GM21723 (cell line): ENCODE data around the gene SCYGR3.

Source experiments
- ATAC-seq: cut with Tn5 transposase; IDR thresholded peaks from one replicate; pipeline ENCODE4 v1.9.1; 2021; ENCODE audit warnings: mild to moderate bottlenecking, moderate library complexity; ENCODE audit not compliant: unreplicated experiment

Gene SCYGR3

GRCh38 chr2:227566012-227566411 is 48.6 kb downstream of the SCYGR3 start:
- ATAC-seq: no peak

GRCh38 chr2:227565080-227565479 is 49.6 kb downstream of the SCYGR3 start:
- ATAC-seq: no peak
